CD4-positive, alpha-beta T cell treated with Interleukin-10 for 1 hour (primary cell): ENCODE measurements around the gene AGMO.

Source experiments
- DNase-seq: peaks from one replicate; pipeline ENCODE4 v3.0.0-alpha.2; 2020

AGMO gene

GRCh38 chr7:15494711-15495110 lies 67.1 kb downstream of the AGMO start:
- no peak for DNase-seq

GRCh38 chr7:15491361-15491760 lies 70.5 kb downstream of the AGMO start:
- no peak for DNase-seq

GRCh38 chr7:15490291-15490690 lies 71.5 kb downstream of the AGMO start:
- no peak for DNase-seq

- DNase-seq = no peak
Observed at GRCh38 chr7:15489861-15490260, 72.0 kb downstream of the AGMO start.

GRCh38 chr7:15489383-15489782 lies 72.4 kb downstream of the AGMO start:
- no peak for DNase-seq

GRCh38 chr7:15488401-15488800 lies 73.4 kb downstream of the AGMO start:
- DNase-seq = no peak

- no peak for DNase-seq
Observed at GRCh38 chr7:15487896-15488295, 73.9 kb downstream of the AGMO start.

- no peak for DNase-seq
Observed at GRCh38 chr7:15485998-15486397, 75.8 kb downstream of the AGMO start.

GRCh38 chr7:15485431-15485830 lies 76.4 kb downstream of the AGMO start:
- no peak for DNase-seq

GRCh38 chr7:15481132-15481531 lies 80.7 kb downstream of the AGMO start:
- no peak for DNase-seq

GRCh38 chr7:15478401-15478800 lies 83.4 kb downstream of the AGMO start:
- DNase-seq = no peak

GRCh38 chr7:15476531-15476918 lies 85.3 kb downstream of the AGMO start:
- DNase-seq = no peak

GRCh38 chr7:15475808-15476530 lies 85.8 kb downstream of the AGMO start:
- DNase-seq = no peak

GRCh38 chr7:15471669-15471950 lies 90.2 kb downstream of the AGMO start:
- no peak for DNase-seq

GRCh38 chr7:15470825-15471668 lies 90.8 kb downstream of the AGMO start:
- DNase-seq = no peak

GRCh38 chr7:15464667-15465121 lies 97.1 kb downstream of the AGMO start:
- no peak for DNase-seq

- no peak for DNase-seq
Observed at GRCh38 chr7:15463801-15464666, 97.8 kb downstream of the AGMO start.

GRCh38 chr7:15462721-15463389 lies 99.0 kb downstream of the AGMO start:
- no peak for DNase-seq

GRCh38 chr7:15461576-15461975 lies 100.2 kb downstream of the AGMO start:
- DNase-seq = no peak

GRCh38 chr7:15459018-15459615 lies 102.7 kb downstream of the AGMO start:
- DNase-seq = no peak

GRCh38 chr7:15457990-15458955 lies 103.5 kb downstream of the AGMO start:
- DNase-seq = no peak
